Measurements from ENCODE around the gene NTSR1.

Gene NTSR1

DNA sequence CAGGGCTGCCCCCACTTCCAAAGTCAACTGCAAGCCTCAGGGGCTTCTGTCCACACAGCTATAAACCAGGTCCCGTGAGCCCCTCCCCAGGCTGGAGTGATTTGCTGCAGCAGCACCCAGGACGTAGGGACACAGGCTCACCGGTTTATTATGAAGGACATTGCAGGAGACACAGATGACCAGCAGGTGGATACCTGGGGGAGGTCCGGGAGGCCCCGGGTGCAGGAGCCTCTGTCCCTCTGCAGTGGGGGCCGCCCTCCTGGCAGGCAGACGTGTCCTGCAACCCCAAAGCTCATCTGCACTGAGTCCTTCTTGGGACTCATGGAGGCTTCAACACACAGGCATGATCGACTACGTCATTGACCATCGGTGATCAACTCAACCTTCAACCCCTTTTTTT lies 14.5 kb upstream of the NTSR1 start:
- no peak for DNase-seq (ENCODE audit: low spot score)

DNA sequence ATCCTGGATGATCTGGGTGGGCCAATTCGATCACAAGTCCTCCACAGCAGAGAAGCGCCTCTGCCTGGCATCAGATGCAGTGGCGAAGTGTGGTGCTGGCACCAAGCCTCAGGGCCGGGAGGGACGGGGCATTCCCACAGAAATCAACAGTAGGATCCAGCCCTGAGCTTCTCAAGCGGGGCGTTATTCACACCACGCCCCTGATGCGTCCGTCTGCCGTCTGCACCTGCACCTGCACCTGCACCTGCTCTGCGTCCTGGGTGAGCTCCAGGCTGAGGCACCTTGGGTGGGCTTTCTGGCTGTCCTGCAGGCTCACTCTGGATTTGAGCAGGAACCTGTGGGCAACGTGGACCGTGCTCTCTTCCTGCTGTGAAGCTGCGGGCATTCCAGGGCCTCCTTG lies 13.8 kb upstream of the NTSR1 start:
- DNase-seq (ENCODE audit: low spot score), result no peak

DNA sequence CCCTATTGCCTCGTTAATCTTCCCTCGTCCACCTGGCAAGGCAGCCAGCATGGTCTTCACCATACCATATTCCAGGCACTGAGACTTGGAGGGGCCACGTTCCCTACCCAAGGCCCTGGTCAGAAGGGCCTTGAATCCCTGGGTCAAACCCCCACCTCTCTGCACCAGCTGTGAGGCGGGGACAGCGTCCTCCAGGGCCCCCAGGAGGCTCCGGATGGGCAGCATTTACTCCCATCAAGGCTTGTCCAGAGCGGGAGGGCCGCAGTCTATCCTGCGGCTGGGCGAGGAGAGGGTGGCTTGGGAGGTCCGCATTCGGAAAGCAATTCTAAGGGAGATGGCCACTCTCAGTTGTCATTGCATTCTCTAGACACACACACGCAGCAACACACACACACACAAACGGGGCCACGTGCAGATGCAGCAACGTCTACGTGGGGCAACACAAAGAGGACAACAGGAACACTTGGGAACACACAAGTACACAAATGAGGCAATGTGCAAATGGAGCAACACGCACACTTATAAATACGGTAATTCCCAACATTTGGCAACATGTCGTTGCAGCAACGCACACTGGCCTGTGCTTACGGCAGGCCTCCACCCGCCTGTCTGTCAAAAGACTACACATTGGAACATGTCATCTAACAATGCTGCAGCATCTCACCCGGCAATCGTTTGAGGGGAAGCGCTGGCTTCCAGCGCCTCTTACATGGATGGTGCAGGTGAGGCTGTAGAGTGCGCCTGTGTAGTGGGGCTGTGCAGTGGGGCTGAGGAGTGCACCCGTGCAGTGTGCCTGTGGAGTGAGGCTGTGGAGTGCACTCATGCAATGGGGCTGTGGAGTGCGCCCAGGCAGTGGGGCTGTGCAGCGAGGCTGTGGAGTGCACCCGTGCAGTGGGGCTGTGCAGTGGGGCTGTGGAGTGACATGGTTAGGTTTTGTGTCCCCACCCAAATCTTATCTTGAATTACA lies 12.9 kb upstream of the NTSR1 start:
- no peak for DNase-seq (ENCODE audit: low spot score)

DNA sequence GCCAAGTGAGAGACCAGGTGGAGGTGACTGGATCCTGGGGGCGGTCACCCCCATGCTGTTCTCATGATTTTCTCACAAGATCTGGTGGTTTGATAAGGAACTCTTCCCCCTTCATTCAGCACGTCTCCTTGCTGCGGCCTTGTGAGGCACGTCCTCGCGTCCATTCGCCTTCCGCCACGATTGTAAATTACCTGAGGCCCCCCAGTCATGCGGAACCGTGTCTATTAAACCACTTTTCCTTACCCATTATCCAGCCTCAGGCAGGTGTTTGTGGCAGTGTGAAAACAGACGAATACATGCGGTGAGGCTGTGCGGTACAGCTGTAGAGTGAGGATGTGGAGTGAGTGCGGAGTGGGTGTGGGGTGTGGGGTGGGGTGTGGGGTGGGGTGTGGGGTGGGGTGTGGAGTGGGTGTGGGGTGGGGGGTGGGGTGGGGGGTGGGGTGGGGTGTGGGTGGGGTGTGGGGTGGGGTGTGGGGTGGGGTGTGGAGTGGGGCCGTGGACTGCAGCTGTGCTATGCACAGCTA lies 12.1 kb upstream of the NTSR1 start:
- DNase-seq (ENCODE audit: low spot score), result no peak

DNA sequence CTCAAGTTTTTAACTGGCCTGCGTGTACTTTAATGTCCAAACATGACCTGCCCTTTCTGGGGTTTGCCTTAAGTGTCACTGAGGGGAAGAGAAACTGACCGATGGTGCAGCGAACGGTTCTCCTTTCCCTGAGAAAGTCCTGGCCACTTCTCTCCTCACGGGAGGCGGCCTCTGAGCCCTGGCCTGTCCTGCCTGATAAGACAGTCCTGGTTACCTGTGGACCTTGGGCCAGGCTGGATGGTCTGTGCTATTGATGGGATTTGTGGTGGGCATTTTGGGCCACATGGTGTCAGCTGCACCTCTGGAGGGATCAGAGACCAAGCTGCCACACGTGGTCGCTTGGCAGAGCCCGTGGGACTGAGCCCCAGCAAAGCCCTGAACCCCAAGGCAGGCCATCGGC lies 11.6 kb upstream of the NTSR1 start:
- DNase-seq (ENCODE audit: low spot score), result no peak

DNA sequence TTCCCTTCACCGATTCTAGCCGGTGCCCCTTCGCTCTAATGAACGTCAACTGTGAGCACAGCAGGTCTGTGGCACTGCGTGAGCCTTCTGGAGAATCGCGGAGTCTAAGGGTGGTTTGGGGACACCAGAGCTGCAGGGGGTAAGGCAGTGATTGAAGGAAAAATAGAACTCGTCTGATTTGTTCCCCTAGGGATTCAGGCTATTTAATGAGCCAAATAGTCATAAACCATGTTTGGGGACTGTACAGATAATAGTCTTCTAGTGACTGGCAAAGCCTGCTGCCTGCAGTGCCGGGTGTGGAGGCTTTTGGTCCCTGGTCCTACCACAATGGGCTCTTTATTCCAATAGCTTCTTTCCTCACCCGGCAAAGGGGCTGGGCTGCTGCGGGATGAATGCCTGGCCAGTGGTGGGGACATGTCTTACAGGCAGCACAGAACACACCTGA lies 11.1 kb upstream of the NTSR1 start:
- DNase-seq (ENCODE audit: low spot score), result no peak

DNA sequence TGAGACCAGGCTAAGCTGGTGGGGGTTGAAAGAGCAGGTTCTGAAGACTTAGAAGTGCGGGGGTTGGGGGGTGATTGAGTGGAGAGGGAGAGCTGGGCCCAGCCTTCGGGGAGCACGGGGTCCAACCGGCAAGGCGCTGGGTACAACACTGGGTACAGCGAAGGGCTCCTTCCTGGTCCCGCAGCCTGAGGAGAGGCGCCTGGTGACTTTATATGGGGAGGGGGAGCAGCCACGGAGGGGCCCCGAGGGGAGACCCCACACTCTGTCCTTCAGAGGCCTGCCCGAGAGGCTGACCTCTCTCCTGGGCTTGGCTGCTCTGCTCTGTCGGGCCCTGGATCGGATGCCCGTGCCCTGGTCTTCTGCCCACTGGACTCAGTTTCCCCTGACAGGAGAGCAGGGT lies 10.4 kb upstream of the NTSR1 start:
- DNase-seq (ENCODE audit: low spot score), result no peak

DNA sequence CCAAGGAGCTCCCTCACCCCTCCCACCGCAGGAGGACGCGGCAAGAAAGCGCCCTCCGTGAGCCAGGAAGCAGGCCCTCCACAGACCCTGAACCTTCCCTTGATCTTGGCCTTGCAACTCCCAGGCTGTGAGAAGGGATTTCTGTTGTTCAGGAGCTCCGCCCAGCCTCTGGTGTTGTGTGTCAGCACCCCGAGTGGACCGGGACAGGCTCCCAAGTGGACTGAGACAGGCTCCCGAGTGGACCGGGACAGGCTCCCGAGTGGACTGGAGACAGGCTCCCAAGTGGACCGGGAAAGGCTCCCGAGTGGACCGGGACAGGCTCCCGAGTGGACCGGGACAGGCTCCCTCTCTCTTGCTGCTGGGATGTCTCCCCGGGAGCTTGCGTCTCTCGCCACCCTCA lies 9.3 kb upstream of the NTSR1 start:
- no peak for DNase-seq (ENCODE audit: low spot score)

DNA sequence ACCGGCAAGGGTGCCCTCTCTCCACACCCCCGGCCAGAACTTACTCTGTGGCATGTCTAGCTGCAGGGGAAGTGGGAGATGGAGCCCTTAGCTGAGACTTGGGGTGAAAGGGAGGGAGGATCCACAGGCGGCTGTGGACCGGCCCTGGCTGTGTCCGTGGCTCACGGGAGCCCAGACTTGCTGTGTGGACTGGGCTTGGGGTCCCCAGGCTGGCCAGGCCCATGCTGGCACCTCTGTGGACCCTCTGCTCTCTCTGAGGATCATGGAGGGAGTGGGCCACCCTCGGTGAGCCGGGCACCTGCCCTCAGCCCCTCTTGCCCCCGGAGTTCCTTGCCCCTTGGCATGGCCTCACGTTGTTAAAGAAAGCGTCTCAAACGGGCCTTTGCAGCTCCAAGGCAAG lies 8.9 kb upstream of the NTSR1 start:
- DNase-seq (ENCODE audit: low spot score), result no peak

DNA sequence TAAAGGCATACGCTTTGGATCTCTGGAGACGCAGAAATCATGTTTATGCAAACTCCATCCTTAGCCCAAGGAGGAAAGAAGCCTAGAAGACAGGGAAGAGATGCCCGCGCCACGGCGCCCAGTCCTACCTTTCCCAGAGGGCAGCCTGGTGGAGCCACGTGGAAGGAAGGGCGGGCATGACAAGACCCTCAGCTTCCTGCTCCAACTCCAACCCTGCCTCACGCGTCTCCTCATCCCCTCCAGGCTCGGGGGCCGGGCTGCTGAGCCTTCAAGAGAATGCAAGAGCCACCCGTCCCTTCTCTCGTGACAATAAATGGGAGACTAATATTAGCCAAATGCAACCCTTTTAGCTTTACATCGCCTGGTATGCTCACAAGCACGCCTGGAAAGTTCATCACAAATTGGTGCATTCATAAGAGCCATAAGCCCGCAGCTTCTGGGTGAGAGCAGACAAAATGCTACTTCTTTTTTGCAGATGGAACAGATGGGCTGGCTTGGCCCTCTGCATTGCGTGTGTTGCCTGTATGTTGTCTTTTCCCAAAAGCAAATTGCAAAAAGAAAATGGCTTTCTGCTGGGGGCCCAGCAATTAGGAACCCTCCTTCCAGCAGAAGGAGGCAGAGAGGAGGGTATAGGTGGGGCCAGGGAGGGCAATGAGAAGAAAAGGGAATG lies 8.2 kb upstream of the NTSR1 start:
- DNase-seq (ENCODE audit: low spot score), result no peak

DNA sequence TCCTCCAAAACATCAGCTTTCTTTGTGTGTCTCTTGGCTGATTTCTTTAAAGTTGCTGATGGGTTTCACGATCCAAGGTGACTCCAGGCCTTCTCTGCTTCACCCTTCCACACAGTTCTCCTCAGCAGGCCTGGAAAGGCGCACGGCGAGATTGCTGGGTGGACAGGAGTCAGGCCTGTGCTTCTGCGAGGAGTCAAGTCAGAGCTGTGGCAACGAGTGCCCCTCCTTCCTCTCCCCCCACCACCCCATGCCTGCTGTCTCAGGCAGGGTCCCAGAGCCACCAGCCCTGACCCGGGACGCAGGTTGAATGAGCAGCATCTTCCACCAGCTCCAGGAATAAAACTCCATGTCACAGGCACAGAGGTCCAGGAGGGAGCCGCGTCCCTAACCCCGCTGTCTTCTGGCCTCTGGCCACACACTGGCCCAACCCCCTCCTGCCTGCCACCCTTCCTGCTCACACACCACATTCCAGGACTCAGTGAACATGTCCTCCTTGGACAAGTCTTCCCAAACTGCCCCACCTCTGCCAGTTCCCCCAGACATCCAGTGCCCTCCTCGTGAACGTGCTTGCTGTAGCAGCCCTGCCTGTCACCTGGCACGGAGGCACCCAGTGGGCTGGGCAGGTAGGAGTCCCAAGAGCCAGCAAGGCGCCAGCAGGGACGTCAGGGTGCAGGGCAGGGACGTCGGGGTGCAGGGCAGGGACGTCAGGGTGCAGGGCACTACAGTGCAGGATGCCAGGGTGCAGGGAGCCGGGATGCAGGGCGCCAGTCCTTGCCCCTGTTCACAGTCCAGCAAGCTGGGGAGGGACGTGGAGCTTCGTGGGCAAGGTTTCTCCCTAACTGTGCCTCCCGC lies 7.2 kb upstream of the NTSR1 start:
- no peak for DNase-seq (ENCODE audit: low spot score)

DNA sequence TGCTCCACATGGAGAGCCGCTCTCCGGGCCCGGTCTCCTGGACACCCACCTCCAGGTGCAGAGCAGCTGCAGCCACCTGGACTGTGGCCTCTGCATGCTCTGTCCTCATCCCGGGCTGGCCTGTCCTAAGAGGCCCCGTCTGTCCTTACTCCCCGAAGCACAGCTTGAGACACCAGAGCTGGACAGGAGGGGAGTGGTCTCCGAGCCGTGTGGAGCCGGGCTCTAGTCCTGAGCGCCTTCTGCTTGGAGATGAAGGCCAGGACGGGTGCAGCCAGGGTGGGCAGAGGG lies 6.7 kb upstream of the NTSR1 start:
- no peak for DNase-seq (ENCODE audit: low spot score)

DNA sequence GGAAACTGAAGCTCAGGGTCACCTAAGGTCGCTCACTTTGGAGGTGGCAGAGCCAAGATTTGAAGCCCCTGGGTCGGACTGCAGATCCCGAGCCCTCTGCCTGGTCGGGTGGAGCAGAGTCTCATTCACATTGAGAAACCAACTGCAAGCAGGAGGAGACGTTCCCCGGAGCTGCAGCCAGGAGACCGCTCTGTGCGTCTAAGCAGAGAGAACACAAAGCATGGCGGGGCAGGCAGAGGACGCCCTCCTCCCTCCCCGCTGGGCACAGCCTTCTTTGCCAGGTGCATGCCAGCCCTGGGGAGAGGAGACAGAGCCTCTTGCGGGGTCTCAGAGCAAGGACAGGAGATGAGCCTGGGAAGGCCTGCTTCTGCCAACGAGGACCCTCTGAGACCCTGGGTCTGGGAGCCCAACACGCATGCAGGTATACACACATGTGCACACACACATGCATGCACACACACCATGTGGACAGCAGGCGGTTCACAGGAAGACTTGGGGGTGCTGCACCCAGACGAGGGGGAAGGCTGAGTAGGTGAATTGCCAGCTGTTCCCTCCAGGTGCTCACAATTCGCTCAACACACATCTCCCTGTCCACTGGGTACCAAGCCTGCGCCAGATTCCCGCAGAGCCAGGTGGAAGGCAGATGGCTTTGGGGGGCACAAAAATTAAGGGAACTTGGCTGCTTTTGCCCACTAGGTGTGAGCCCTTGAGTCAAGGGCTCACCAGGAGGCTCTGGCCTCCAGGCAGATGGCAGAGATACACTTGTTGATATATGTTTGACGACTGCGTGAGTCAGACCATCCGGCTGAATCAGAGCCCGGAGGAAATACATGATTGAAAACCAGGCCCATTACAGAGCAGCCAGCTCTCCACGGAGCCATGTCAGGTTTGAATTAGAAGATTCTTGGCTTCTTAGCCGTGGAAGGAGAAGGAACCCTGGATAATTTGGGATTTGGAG lies 5.5 kb upstream of the NTSR1 start:
- DNase-seq (ENCODE audit: low spot score), result peak; percentile 36

DNA sequence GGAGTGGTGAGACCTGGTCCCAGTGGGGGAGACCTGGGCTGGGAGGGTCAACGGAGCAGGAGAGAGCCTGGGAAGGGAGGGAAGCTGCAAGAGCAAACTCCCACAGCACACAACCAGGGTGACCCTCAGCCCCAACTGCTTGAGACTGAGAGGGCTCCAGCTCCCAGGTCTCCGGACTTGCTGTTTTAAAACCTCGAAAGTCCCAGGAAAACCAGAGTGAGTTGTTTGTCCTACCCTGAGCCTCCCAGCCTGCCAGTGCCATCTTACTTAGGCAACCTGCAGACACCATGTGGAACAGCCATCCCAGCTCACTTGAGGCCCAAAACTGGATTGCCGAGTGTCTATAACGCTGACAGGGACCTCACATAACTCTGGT lies 4.8 kb upstream of the NTSR1 start:
- DNase-seq (ENCODE audit: low spot score), result no peak

DNA sequence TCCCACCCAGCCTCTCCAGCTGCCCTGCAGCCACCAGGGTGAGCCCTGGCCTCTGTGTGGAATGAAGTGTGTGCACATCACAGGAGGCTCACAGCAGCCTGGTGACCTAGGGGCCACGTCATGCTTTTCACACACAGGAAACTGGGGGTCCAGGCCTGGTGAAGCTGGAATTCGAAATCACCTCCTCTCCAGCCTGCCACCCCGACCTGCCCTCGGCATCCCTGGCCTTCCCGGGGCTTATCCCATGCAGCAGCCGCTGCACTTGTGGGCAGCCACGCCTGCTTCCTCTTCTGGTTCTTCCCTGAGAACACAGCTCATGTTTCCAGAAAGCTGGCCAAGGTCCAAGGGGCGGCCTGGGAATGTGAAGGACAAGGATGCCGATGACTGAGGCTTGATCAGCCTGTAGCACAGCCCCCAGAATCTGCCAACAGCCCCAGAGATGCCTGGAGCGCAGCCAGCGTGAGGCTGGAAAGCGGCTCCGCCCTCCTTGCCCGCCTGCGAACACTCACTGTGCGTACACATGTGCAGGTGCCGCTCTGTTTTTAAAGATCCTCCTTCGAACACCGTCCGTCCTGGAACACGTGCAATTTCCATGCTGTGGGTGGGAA lies 4.2 kb upstream of the NTSR1 start:
- peak; percentile 65 for DNase-seq (ENCODE audit: low spot score)

DNA sequence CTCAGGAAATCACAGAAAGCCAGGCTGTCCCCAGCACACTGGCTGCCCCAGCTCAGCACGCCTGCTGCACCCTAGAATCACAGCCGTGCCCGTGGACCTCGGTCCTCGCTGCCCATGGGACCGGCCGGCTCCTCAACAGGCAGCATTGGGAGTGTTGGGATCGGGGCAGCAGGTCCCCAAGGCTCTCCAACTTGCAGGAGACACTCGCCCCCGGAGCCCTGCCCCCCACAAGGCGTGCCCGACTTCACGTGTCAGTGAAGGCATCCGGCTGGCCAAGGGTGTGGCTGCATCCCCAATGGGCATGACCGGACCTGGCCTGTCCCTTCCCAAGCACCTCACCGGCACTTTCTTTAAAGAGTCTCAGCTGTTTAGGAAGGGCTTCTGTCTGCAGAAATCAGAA lies 3.0 kb upstream of the NTSR1 start:
- DNase-seq (ENCODE audit: low spot score), result no peak

DNA sequence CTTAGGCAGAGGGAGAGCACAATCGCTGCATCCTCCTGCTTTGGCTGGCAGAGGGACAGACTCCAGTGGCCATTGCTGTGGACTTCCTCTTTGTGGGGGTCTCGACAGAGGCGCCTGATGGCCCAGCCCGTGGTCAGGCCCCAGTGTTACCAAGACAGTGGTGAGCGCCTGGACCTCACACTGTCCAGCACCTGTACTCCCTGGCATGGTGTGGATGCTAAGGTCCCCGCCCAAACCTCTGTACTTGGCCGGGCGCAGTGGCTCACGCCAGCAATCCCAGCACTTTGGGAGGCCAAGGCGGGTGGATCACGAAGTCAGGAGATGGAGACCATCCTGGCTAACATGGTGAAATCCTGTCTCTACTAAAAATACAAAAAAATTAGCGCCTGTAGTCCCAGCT lies 2.3 kb upstream of the NTSR1 start:
- DNase-seq (ENCODE audit: low spot score), result no peak

DNA sequence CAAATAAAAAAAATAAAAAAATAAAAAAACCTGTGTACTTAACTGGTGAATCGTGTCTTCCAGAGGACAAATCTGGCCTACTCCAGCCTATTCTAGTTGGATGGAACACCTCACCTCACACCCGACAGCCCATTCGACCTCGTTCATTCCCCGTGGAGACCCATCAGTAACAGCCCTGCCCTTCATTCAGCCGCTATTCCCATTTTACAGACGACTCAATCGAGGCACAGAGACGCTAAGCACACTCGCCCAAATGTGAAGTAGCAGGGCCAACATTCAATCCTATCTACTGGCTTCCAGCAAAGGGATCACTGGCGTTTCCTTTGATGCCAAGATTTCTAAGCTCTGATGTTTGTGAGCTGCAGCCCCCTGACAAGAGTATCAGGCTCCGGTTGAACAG lies 1.8 kb upstream of the NTSR1 start:
- no peak for DNase-seq (ENCODE audit: low spot score)

DNA sequence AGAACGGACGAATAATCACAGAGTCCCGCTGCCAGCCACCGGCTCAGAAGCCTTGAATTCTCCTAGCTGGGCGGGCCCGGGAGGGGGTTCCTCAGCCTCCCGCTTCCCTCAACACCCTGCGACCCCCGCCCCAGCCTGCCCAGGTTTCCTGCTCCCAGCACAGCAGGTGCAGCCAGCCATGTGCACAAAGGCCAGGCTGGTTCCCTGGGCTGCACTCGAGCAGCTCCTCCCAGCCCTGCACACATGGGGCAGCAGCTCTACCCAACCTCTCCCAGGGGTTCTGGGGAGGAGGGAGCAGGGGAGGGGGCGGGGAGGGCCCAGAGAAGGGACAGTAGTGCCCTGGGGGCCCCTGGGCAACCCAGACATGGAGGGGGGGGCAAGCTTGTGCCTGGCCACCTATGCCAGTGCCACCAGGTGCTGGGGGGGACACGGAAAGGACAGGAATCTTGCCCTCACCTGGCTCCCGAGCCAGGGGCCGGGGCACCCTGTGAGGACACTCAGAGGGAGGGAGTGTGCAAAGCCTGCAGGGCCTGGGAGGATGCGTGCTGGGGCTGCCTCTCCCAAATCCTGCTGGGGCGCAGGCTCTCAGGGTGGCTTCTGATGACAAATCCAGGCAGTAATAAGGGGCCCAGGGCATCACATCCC lies 1.2 kb upstream of the NTSR1 start:
- no peak for DNase-seq (ENCODE audit: low spot score)

DNA sequence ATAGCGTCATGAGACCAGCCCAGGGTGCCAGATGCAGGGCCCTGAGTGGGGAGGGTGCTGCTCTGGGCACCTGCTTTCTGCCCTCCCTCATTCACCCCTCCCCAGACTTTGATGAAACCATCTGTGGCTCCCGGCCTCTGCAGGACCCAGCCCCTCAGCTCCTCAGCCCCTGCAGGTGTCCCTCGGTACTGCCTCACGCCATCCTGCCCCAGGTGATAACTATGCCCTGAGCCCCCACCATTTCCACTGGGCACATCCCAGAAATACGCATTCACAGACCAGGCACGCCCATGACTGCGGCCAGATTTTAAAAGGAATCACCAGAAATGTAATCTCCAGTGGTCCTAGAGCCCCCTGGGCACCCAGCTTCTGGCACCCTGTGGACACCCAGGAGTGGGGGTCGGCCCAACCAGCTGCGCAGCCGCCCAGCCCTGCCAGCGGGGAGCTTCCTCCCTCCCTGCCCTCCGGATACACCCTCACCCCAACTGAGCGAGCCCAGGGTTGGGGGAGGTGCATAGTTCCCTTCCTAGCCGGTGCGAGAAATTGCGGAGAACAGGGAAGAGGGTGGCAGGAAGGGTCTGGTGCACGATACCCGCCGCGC lies 615 bp upstream of the NTSR1 start:
- no peak for DNase-seq (ENCODE audit: low spot score)
